ENCODE results near the gene PROB1. TPM values are rescaled to one million over a fixed set of nuclear protein-coding genes. Genes with fewer than 3 reads are reported as not detected.

Gene PROB1
- total RNA-seq, 1 donor from 2014 or later = 2.1 TPM

DNA sequence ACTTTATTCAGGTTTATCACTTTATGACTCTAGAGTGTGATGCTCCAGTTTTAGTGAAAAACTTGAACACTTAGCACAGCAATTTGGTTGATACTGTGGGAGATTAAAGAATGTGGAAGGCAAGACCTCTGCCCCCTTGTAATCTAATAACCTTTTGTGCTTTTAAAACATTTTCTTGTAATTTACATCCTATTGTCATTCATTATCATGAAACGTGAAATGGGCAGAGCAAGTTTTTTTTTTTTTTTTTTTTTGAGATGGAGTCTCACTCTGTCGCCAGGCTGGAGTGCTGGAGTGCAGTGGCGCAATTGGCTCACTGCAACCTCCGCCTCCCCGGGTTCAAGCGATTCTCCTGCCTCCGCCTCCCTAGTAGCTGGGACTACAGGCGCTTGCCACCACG lies 51.4 kb downstream of the PROB1 start:
- no peak for DNase-seq (ENCODE audit: low spot score)

DNA sequence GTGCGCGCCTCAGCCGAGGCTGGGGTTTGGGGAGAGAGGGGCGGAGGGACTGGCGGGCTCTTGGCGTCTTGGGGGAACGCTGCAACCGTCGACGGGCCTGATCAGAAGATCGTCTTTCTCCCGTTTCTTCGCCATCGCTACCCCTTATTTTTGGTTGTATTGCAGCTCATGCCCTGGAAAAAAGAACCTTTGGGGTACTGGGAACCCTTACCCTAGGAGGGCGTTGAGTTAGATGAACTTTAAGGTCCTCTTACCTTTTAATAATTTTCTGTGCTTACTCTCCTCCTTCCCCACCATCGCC lies 52.5 kb downstream of the PROB1 start:
- DNase-seq (ENCODE audit: low spot score) = no peak

DNA sequence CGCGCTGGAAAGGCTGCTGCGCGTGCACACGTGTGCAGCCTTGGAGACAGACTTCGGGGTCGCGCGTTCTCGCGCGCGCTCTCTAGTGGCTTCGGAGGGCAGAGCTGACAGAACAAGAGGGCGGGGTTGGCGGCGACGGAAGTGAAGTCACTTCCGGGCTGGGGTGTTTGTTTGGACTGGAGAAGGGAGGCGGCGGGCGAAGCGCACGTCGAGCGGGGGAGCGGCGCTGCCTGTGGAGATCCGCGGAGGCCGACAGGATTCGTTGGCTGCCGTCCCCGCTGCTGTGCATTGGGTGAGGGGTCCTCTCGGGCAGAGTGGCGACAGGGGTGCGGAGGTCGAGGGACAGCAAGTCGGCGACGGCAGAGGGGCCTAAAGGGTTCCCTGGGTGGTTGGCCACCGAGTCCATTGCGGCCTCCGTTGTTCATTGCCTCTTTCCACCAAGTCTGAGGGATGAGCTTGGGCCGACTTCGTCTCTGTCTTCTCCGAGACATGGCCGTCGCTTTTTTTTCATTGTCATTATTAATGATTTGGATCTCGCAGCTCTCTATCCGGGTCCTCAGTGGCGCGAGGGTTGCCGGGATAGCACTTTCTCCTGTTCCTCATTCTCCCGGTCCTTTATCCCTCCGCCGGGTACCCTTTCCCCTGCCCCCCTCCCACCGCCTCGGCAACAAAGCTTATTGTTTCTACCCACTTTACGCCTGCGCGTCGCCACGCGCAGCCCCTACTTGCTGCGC lies 53.0 kb downstream of the PROB1 start, which contains the start of gene PAIP2:
Gene PAIP2, plus strand, starts transcription at position 166 of the 734 bp plus-strand sequence. CDS start 21,931 bp downstream, outside the sequence.
- DNase-seq (ENCODE audit: low spot score) = peak; percentile 99

DNA sequence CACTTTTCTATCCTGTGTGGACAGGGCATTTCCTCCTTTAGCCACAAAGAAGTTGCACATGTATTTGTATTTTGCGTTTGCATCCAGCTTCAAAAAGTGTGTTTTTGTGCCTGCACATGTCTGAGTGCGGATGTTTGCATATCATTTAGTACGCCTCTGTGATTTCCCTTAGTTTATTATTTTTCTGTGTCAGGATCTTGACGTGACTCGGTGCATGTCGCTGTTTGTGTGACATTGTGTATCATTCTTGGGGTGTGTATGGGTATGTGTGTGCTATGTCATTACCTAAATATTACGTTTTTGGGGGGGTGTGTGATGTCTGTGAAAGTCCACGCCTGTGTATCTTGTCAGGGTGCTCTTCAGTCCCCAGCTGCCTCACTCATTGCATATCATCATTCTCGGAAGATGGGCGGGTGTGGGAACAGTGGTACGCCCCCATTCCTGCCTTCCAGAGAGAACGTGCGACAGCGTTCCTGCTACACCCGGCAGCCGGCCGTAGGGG lies 53.7 kb downstream of the PROB1 start:
- DNase-seq (ENCODE audit: low spot score) = no peak

Other genes starting within 250 kb of the PROB1 start
- gene SIL1, start 196.7 kb downstream of the PROB1 start, total RNA-seq = 66.6 TPM
- 115 TPM for gene MATR3, start 101.4 kb downstream of the PROB1 start, total RNA-seq
- 79.3 TPM for gene PAIP2, start 53.2 kb downstream of the PROB1 start, total RNA-seq
- gene SLC23A1, start 11.8 kb downstream of the PROB1 start, total RNA-seq = not detected
- gene MZB1, start 5.2 kb downstream of the PROB1 start, total RNA-seq = 0.61 TPM
- 2.0 TPM for gene SPATA24, start 9.0 kb upstream of the PROB1 start, total RNA-seq
- 8.4 TPM for gene DNAJC18, start 44.4 kb upstream of the PROB1 start, total RNA-seq
- 26.7 TPM for gene ECSCR, start 67.6 kb upstream of the PROB1 start, total RNA-seq
- not detected for gene SMIM33, start 75.9 kb upstream of the PROB1 start, total RNA-seq
- gene STING1, start 87.7 kb upstream of the PROB1 start, total RNA-seq = 52.5 TPM
- gene UBE2D2, start 166.2 kb upstream of the PROB1 start, total RNA-seq = 111 TPM

Data from mesenteric fat pad (tissue), 1 donor.